Measurements from ENCODE around the gene NFKBIB.
"Not testable (repeated sequence)": the region's sequence is repeated elsewhere in the genome, so short reads cannot be mapped to it uniquely, and the experiment has no call there.

Gene NFKBIB

GRCh38 chr19:38939957-38940356 is 40.2 kb downstream of the NFKBIB start:
- Histone ChIP-seq H4K20me1 (ENCODE audit: insufficient read depth, low read length) (peaks cover 5% of the 10 kb centered on the region; the same call in 1 of the 2 replicates), H3K79me2 (ENCODE audit: insufficient read depth, low read length) (no peaks in the 10 kb centered on the region), H3K27ac (ENCODE audit: low read length) (no peak overlapping the region), H3K36me3 (ENCODE audit: insufficient read depth, low read length) (no peaks in the 10 kb centered on the region), H3K9me3 (ENCODE audit: insufficient read depth, low read length, severe bottlenecking) (peaks cover 6% of the 10 kb centered on the region), H2AFZ (ENCODE audit: low read depth, low read length) (no peak overlapping the region), H3K9ac (ENCODE audit: low read depth, low read length) (no peak overlapping the region), H3K27me3 (ENCODE audit: insufficient read depth, low read length, poor library complexity) (no peaks in the 10 kb centered on the region), H3K4me2 (ENCODE audit: insufficient read depth, low read length) (no peak overlapping the region), H3K4me1 (ENCODE audit: insufficient read depth, low read length) (peaks cover 12% of the 10 kb centered on the region), H3K4me3 (ENCODE audit: low read depth in 1 of 2, low read length in 2 of 2) (no peak overlapping the region)
- ATAC-seq (ENCODE audit: insufficient read depth, low read depth) = no peak
- TF ChIP-seq EZH2 (IDR thresholded peaks at IDR 0.05; ENCODE audit: borderline replicate concordance, low read depth, low read length, severe bottlenecking) (no peak), CTCF (IDR thresholded peaks at IDR 0.05; ENCODE audit: borderline replicate concordance, extremely low read depth, low read length, poor library complexity, severe bottlenecking) (no peak)
- DNase-seq = no peak

- H4K20me1 ChIP-seq (ENCODE audit: insufficient read depth, low read length); H3K4me3 ChIP-seq (ENCODE audit: low read depth in 1 of 2, low read length in 2 of 2); H3K36me3 ChIP-seq (ENCODE audit: insufficient read depth, low read length); H2AFZ ChIP-seq (ENCODE audit: low read depth, low read length); H3K27ac ChIP-seq (ENCODE audit: low read length); H3K9me3 ChIP-seq (ENCODE audit: insufficient read depth, low read length, severe bottlenecking); H3K9ac ChIP-seq (ENCODE audit: low read depth, low read length); H3K27me3 ChIP-seq (ENCODE audit: insufficient read depth, low read length, poor library complexity); H3K79me2 ChIP-seq (ENCODE audit: insufficient read depth, low read length): not testable (repeated sequence)
- peak; percentile 77 for DNase-seq
- H3K4me1 ChIP-seq (ENCODE audit: insufficient read depth, low read length) = peaks cover 12% of the 10 kb centered on the region
- peak overlapping the region; percentile 23; the same call in 1 of the 2 replicates for H3K4me2 ChIP-seq (ENCODE audit: insufficient read depth, low read length)
- ATAC-seq (ENCODE audit: insufficient read depth, low read depth) = peak; percentile 70
These were observed 41.7 kb downstream of the NFKBIB start for GRCh38 chr19:38941466-38941865.

- no peak overlapping the region for H2AFZ ChIP-seq (ENCODE audit: low read depth, low read length)
- no peak for DNase-seq
- H3K4me3 ChIP-seq (ENCODE audit: low read depth in 1 of 2, low read length in 2 of 2) = no peak overlapping the region
- peak; percentile 52 for ATAC-seq (ENCODE audit: insufficient read depth, low read depth)
- no peaks in the 10 kb centered on the region for H3K27me3 ChIP-seq (ENCODE audit: insufficient read depth, low read length, poor library complexity)
- no peak for TF ChIP-seq CTCF (IDR thresholded peaks at IDR 0.05; ENCODE audit: borderline replicate concordance, extremely low read depth, low read length, poor library complexity, severe bottlenecking)
- TF ChIP-seq EZH2 (IDR thresholded peaks at IDR 0.05; ENCODE audit: borderline replicate concordance, low read depth, low read length, severe bottlenecking) = no peak
- no peaks in the 10 kb centered on the region for H3K79me2 ChIP-seq (ENCODE audit: insufficient read depth, low read length)
- peaks cover 5% of the 10 kb centered on the region; the same call in 1 of the 2 replicates for H4K20me1 ChIP-seq (ENCODE audit: insufficient read depth, low read length)
- peak overlapping the region; percentile 23; the same call in 1 of the 2 replicates for H3K4me2 ChIP-seq (ENCODE audit: insufficient read depth, low read length)
- H3K9ac ChIP-seq (ENCODE audit: low read depth, low read length) = no peak overlapping the region
- H3K4me1 ChIP-seq (ENCODE audit: insufficient read depth, low read length) = peaks cover 12% of the 10 kb centered on the region
- no peak overlapping the region for H3K27ac ChIP-seq (ENCODE audit: low read length)
- peaks cover 6% of the 10 kb centered on the region for H3K9me3 ChIP-seq (ENCODE audit: insufficient read depth, low read length, severe bottlenecking)
- H3K36me3 ChIP-seq (ENCODE audit: insufficient read depth, low read length) = no peaks in the 10 kb centered on the region
These were observed 42.2 kb downstream of the NFKBIB start for GRCh38 chr19:38941979-38942378.

- Histone ChIP-seq H3K36me3 (ENCODE audit: insufficient read depth, low read length) (no peaks in the 10 kb centered on the region), H3K79me2 (ENCODE audit: insufficient read depth, low read length) (no peaks in the 10 kb centered on the region), H3K9me3 (ENCODE audit: insufficient read depth, low read length, severe bottlenecking) (peaks cover 6% of the 10 kb centered on the region), H2AFZ (ENCODE audit: low read depth, low read length) (no peak overlapping the region), H3K27ac (ENCODE audit: low read length) (no peak overlapping the region), H3K27me3 (ENCODE audit: insufficient read depth, low read length, poor library complexity) (no peaks in the 10 kb centered on the region), H3K4me3 (ENCODE audit: low read depth in 1 of 2, low read length in 2 of 2) (no peak overlapping the region), H3K9ac (ENCODE audit: low read depth, low read length) (no peak overlapping the region), H3K4me2 (ENCODE audit: insufficient read depth, low read length) (no peak overlapping the region), H3K4me1 (ENCODE audit: insufficient read depth, low read length) (peaks cover 12% of the 10 kb centered on the region), H4K20me1 (ENCODE audit: insufficient read depth, low read length) (peaks cover 5% of the 10 kb centered on the region; the same call in 1 of the 2 replicates)
- TF ChIP-seq CTCF (IDR thresholded peaks at IDR 0.05; ENCODE audit: borderline replicate concordance, extremely low read depth, low read length, poor library complexity, severe bottlenecking) = no peak
- no peak for ATAC-seq (ENCODE audit: insufficient read depth, low read depth)
- DNase-seq = no peak
These were observed 42.9 kb downstream of the NFKBIB start for GRCh38 chr19:38942471-38943181.
